ENCODE results near the gene NUDT1.

DNA sequence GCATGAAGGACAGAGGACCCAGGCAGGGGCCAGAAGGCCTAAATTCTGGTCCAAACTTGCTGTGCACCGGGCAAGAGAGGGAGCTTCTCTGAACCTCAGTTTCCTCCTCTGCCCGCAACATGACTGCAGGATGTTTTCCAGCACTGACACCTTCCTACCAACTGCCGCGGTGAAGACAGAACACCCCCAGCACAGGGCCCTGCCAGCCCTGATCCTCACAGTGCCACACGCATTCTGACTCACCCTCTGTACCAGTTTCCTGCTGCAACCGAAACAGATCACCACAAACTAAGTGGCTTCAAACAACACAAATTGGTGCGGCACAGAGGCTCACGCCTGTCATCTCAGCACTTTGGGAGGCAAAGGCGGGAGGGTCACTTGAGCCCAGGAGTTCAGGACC lies 27.4 kb upstream of the NUDT1 start:
- TF ChIP-seq CTCF (IDR thresholded peaks at IDR 0.05; ENCODE audit: poor library complexity) (no peak), EZH2 (IDR thresholded peaks at IDR 0.05; ENCODE audit: borderline replicate concordance) (no peak), EZH2phosphoT487 (IDR thresholded peaks at IDR 0.05; ENCODE audit: low read depth, severe bottlenecking, unreplicated experiment) (no peak)

Measured in hepatocyte (in vitro differentiated cells).